MCF 10A (cell line): ENCODE data around the gene TMEM179. TPM values are rescaled to one million over a fixed set of nuclear protein-coding genes. Genes with fewer than 3 reads are reported as not detected.

Experiments
- BruUV-seq: library from RNA; stranded (reverse); fragments of 400-500 nt; replicated peaks from 2 replicates; lab custom pipeline; 2021; lab: Mats Ljungman, UMichigan
- CTCF ChIA-PET: fragments of 300-600 bp; sonication (Branson Sonifier 250); formaldehyde crosslinking; extraction: SDS; loops from one replicate; lab custom pipeline; 2021; ENCODE audit warnings: antibody characterized with exemption, inconsistent platforms; lab: Yijun Ruan, JAX
- POLR2A ChIA-PET: fragments of 300-600, 350-650 bp; sonication (Branson Sonifier 250); formaldehyde crosslinking; extraction: SDS; loops from one replicate; lab custom pipeline; 2020; ENCODE audit warnings: antibody characterized with exemption, inconsistent platforms; lab: Yijun Ruan, JAX
- DNase-seq: peaks from one replicate; pipeline ENCODE4 v3.0.0-alpha.2; 2018; ENCODE audit not compliant: unreplicated experiment
- H3K27ac Mint-ChIP-seq: one replicate; pipeline ENCODE4 v1.8.0; 2022; ENCODE audit warnings: mild to moderate bottlenecking, low read depth, mixed read lengths; ENCODE audit not compliant: unreplicated experiment
- H3K27me3 Mint-ChIP-seq: one replicate; pipeline ENCODE4 v1.8.0; 2022; ENCODE audit warnings: mixed read lengths; ENCODE audit not compliant: insufficient read depth, unreplicated experiment
- H3K36me3 Mint-ChIP-seq: one replicate; pipeline ENCODE4 v1.8.0; 2022; ENCODE audit warnings: mild to moderate bottlenecking, moderate library complexity, mixed read lengths; ENCODE audit not compliant: insufficient read depth, unreplicated experiment
- H3K4me1 Mint-ChIP-seq: one replicate; pipeline ENCODE4 v1.8.0; 2022; ENCODE audit warnings: mixed read lengths; ENCODE audit not compliant: insufficient read depth, unreplicated experiment
- H3K4me3 Mint-ChIP-seq: one replicate; pipeline ENCODE4 v1.8.0; 2022; ENCODE audit warnings: mild to moderate bottlenecking, moderate library complexity, mixed read lengths; ENCODE audit not compliant: unreplicated experiment
- H3K9me3 Mint-ChIP-seq: one replicate; pipeline ENCODE4 v1.8.0; 2022; ENCODE audit warnings: mixed read lengths; ENCODE audit not compliant: unreplicated experiment
- intact Hi-C: fragments of 100-400 bp; cut with micrococcal nuclease; formaldehyde crosslinking; loops from 2 replicates; pipeline ENCODE4 v1.14.1; 2022
- total RNA-seq: library from RNA; stranded (reverse); gene quantifications from 2 replicates; pipeline ENCODE4 v1.2.3, GENCODE V29; 2022
- TF ChIP-seq, protein P1 (sequence below): fragments of 200-600 bp; IDR thresholded peaks from one replicate; pipeline ENCODE4 v1.8.0; 2022; ENCODE audit warnings: antibody characterized with exemption, mild to moderate bottlenecking; ENCODE audit not compliant: unreplicated experiment

The TMEM179 gene
- total RNA-seq, 1 experiment from 2014 or later = not detected

DNA sequence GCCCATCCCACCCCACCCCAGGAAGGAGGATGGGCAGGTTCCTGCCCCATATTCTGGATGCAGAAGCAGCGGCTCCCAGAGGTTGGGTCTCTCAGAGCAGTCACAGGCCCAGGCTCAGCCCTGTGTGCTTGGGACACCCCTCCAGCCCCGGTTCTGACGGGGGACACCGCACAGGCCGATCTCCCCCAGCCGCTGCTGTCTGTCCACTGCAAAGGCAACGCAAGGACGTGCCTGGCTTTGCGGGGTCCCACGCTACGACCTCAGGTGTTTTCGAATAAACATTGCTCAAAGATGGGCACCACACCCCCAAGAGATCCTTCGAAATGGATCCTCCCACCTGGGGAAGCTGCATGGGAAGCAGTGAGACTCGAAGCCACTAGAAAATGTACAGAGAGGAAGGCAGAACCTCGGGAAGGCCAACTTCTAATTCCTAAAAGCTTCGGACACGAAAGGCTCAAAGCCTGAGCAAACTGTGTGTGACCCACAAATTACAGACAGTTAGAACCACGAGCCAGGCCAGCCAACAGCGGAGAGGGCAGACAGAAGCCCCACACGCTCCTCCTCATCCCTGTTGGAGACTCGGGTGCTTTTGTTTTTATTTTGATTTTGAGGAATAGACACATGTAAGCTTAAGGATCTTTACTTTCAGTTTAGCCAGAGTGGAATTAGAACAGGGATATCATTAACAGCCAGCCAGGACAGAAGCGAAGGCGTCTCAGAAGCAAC, 14.2 kb downstream of the TMEM179 start:
- no peak for DNase-seq
- intact Hi-C loops = no loop called here
- POLR2A ChIA-PET = interaction anchor here (0.6 kb wide), 1 partner anchor 298 kb away, joined by 3 read pairs; no protein-coding TSS in a partner anchor
- H3K27ac Mint-ChIP-seq = no peak overlapping the region
- peaks cover 29% of the 10 kb centered on the region for H3K27me3 Mint-ChIP-seq
- H3K9me3 Mint-ChIP-seq = no peaks in the 10 kb centered on the region
- TF ChIP-seq, protein P1, sequence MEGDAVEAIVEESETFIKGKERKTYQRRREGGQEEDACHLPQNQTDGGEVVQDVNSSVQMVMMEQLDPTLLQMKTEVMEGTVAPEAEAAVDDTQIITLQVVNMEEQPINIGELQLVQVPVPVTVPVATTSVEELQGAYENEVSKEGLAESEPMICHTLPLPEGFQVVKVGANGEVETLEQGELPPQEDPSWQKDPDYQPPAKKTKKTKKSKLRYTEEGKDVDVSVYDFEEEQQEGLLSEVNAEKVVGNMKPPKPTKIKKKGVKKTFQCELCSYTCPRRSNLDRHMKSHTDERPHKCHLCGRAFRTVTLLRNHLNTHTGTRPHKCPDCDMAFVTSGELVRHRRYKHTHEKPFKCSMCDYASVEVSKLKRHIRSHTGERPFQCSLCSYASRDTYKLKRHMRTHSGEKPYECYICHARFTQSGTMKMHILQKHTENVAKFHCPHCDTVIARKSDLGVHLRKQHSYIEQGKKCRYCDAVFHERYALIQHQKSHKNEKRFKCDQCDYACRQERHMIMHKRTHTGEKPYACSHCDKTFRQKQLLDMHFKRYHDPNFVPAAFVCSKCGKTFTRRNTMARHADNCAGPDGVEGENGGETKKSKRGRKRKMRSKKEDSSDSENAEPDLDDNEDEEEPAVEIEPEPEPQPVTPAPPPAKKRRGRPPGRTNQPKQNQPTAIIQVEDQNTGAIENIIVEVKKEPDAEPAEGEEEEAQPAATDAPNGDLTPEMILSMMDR = no peak
- H3K4me3 Mint-ChIP-seq = no peak overlapping the region
- peaks cover 5% of the 10 kb centered on the region for H3K4me1 Mint-ChIP-seq
- no TSS peak for BruUV-seq
- H3K36me3 Mint-ChIP-seq = no peaks in the 10 kb centered on the region
- CTCF ChIA-PET = no interaction called here

DNA sequence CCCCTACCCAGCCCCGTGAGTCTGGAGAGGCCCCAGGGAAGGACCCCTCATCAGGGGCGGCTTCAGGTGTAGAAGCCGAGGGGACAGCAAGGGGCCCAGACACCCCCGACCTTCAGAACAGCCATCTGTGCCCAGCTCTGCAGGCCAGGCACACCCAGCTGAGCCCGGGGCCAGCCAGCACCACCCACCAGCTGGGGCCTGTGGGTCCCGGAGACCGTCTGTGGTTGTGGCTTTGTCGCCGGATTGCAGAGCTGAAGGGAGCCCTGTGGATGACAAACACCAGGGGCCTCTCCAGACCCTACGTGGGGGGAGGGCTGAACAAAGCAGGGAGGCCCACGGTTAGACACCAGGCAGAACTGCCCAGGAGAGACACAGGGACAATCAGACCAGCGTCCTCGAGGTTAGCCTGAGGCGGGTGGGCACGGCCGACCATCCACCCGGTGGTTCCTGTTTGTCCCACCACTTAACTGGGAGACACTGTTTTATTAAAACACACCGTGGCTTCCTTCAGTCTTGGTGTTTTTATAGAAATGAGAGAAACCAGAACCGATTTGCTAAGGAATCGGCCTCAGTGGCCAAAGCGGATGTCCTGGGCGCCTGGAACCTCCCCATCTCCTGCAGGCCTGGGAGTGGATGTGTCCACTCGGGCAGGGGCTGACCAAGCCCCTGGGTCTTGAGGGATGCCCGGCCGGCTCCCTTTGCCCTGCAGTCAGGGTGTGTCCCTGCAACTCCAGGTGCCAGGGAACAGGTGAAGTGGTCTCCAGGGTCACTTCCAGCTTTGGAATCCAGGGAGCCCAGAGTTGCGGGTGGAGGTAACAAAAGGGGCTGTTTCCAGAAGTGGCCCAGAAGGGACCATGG, 15.0 kb downstream of the TMEM179 start:
- intact Hi-C loops = no loop called here
- CTCF ChIA-PET = no interaction called here
- TF ChIP-seq, protein P1 = no peak
- no peak for DNase-seq
- Mint-ChIP-seq H3K36me3 (no peaks in the 10 kb centered on the region), H3K27ac (no peak overlapping the region), H3K4me1 (peaks cover 5% of the 10 kb centered on the region), H3K4me3 (no peak overlapping the region), H3K9me3 (no peaks in the 10 kb centered on the region), H3K27me3 (peaks cover 35% of the 10 kb centered on the region)
- BruUV-seq = no TSS peak
- POLR2A ChIA-PET = no interaction called here

DNA sequence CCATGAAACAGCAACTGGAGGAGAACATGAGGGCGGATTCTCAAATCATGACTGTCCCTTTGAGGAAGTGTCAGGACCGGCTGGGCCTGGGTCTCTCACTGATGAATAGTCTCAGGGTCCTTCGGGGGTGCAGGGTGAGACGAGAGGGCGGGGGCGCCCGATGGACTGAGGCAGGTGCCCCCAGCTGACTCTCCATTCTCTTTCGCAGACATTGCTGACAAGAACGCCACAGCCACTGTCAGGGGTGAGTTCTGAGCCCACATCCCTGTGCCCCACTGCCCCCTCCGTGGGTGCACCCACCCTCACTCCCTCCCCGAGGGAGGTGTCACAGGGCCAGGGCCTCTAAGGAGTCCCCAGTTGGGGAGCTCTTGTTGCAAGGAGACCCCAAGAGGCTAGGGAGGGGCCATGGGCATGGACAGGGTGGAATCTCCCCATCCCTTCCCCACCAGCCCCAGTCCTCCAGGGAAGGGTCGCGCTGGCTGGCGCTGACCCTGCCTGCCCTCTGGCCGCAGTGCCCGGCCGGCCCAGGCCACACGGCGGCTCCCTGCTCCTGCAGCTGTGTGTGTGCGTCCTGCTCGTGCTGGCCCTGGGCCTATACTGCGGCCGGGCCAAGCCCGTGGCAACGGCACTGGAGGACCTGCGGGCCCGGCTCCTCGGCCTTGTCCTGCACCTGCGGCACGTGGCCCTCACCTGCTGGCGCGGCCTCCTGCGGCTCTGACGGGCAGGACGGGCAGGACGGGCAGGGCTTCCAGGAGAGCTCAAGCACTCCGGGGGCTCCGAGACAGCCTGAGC, 16.3 kb downstream of the TMEM179 start:
- ChIA-PET CTCF (interaction anchor here (0.9 to 2.2 kb wide), 2 partner anchors 23 to 111 kb away, joined by 4 to 14 read pairs; no protein-coding TSS in a partner anchor), POLR2A (no interaction called here)
- Mint-ChIP-seq H3K9me3 (no peaks in the 10 kb centered on the region), H3K27ac (no peak overlapping the region), H3K4me3 (no peak overlapping the region), H3K27me3 (peaks cover 44% of the 10 kb centered on the region), H3K4me1 (peaks cover 5% of the 10 kb centered on the region), H3K36me3 (no peaks in the 10 kb centered on the region)
- TF ChIP-seq, protein P1 = no peak
- no peak for DNase-seq
- BruUV-seq = no TSS peak
- intact Hi-C loops = no loop called here
